PC-9 (cell line): ENCODE results near the gene GRIK3. TPM values are rescaled to one million over a fixed set of nuclear protein-coding genes. Genes with fewer than 3 reads are reported as not detected.

Experiments used
- BruUV-seq: library from RNA; stranded (reverse); fragments of 400-500 nt; replicated peaks from 2 replicates; lab custom pipeline; 2021; lab: Mats Ljungman, UMichigan
- CTCF ChIA-PET: fragments of 300-600 bp; sonication (Branson Sonifier 250); formaldehyde crosslinking; loops from one replicate; lab custom pipeline; 2022; ENCODE audit warnings: antibody characterized with exemption; lab: Charles Lee
- POLR2A ChIA-PET: fragments of 300-600 bp; sonication (Branson Sonifier 250); formaldehyde crosslinking; loops from one replicate; lab custom pipeline; 2022; ENCODE audit warnings: antibody characterized with exemption; ENCODE audit not compliant: unreplicated experiment; lab: Charles Lee
- DNase-seq, 2 experiments: peaks; one replicate each; pipeline versions ENCODE4 v3.0.0 to v3.0.0-alpha.2; 2015 to 2022; ENCODE audit warnings: mixed read lengths in 1 of 2
- H2AFZ ChIP-seq: fragments of 200-600 bp; sonication (generic); 2 replicates; pipeline ENCODE4 v1.8.1; 2017; ENCODE audit warnings: antibody characterized with exemption
- H3F3A ChIP-seq: fragments of 200-600 bp; sonication (generic); 2 replicates; pipeline ENCODE4 v1.8.1; 2017; ENCODE audit warnings: antibody characterized with exemption, mild to moderate bottlenecking, low read depth; ENCODE audit not compliant: insufficient read depth
- H3K27ac ChIP-seq: fragments of 200-600 bp; sonication (generic); 2 replicates; pipeline ENCODE4 v1.6.1; 2016; ENCODE audit warnings: mixed run types
- H3K27me3 ChIP-seq: fragments of 200-600 bp; sonication (generic); 2 replicates; pipeline ENCODE4 v1.6.1; 2016; ENCODE audit warnings: low read depth, mixed run types; ENCODE audit not compliant: insufficient read depth
- H3K36me3 ChIP-seq: fragments of 200-600 bp; sonication (generic); 2 replicates; pipeline ENCODE4 v1.6.1; 2016; ENCODE audit warnings: low read depth, mixed run types
- H3K4me1 ChIP-seq: fragments of 200-600 bp; sonication (generic); replicated peaks from 2 replicates; pipeline ENCODE4 v1.6.1; 2016; ENCODE audit warnings: mixed run types; ENCODE audit not compliant: insufficient read depth
- H3K4me2 ChIP-seq: fragments of 200-600 bp; sonication (generic); 2 replicates; pipeline ENCODE4 v1.6.1; 2017; ENCODE audit warnings: mixed run types
- H3K4me3 ChIP-seq: fragments of 200-600 bp; sonication (generic); 2 replicates; pipeline ENCODE4 v1.6.1; 2016; ENCODE audit warnings: mixed run types
- H3K79me2 ChIP-seq: fragments of 200-600 bp; sonication (generic); 2 replicates; pipeline ENCODE4 v1.6.1; 2017; ENCODE audit warnings: low read depth, mixed run types
- H3K9me2 ChIP-seq: fragments of 200-600 bp; sonication (generic); 2 replicates; pipeline ENCODE4 v1.8.1; 2017; ENCODE audit warnings: mild to moderate bottlenecking; ENCODE audit not compliant: insufficient read depth
- H3K9me3 ChIP-seq: fragments of 200-600 bp; sonication (generic); 2 replicates; pipeline ENCODE4 v1.8.1; 2016; ENCODE audit warnings: low read depth; ENCODE audit not compliant: insufficient read depth
- H4K20me1 ChIP-seq: fragments of 200-600 bp; sonication (generic); 2 replicates; pipeline ENCODE4 v1.8.1; 2017; ENCODE audit not compliant: insufficient read depth
- EZH2 ChIP-seq: fragments of 200-600 bp; sonication (generic); IDR thresholded peaks from 2 replicates; pipeline ENCODE4 v1.8.0; 2017; ENCODE audit warnings: antibody characterized with exemption, low read depth
- intact Hi-C: fragments of 100-400 bp; cut with micrococcal nuclease; formaldehyde crosslinking; loops from one replicate; pipeline ENCODE4 v1.10.0; 2022; ENCODE audit not compliant: unreplicated experiment
- total RNA-seq: library from RNA; stranded (reverse); gene quantifications from 2 replicates; pipeline ENCODE4 v1.2.3, GENCODE V29; 2021
- TF ChIP-seq, protein P1 (sequence below): fragments of 200-600 bp; sonication (generic); conservative IDR thresholded peaks from 2 replicates; pipeline ENCODE4 v1.6.1; 2017; ENCODE audit warnings: mixed run types, antibody characterized with exemption, mild to moderate bottlenecking, moderate library complexity

GRIK3 gene
- total RNA-seq, 1 experiment from 2014 or later, result not detected

- Histone ChIP-seq H3K9me2 (no peaks in the 10 kb centered on the region), H3K79me2 (no peaks in the 10 kb centered on the region), H3K9me3 (no peaks in the 10 kb centered on the region), H4K20me1 (no peaks in the 10 kb centered on the region), H2AFZ (no peak overlapping the region), H3K4me1 (no peaks in the 10 kb centered on the region), H3K27ac (no peak overlapping the region), H3K4me2 (no peak overlapping the region), H3K27me3 (peaks cover 64% of the 10 kb centered on the region), H3F3A (no peaks in the 10 kb centered on the region), H3K4me3 (no peak overlapping the region), H3K36me3 (no peaks in the 10 kb centered on the region)
- POLR2A ChIA-PET, result no interaction called here
- CTCF ChIA-PET, result no interaction called here
- TF ChIP-seq, protein P1, sequence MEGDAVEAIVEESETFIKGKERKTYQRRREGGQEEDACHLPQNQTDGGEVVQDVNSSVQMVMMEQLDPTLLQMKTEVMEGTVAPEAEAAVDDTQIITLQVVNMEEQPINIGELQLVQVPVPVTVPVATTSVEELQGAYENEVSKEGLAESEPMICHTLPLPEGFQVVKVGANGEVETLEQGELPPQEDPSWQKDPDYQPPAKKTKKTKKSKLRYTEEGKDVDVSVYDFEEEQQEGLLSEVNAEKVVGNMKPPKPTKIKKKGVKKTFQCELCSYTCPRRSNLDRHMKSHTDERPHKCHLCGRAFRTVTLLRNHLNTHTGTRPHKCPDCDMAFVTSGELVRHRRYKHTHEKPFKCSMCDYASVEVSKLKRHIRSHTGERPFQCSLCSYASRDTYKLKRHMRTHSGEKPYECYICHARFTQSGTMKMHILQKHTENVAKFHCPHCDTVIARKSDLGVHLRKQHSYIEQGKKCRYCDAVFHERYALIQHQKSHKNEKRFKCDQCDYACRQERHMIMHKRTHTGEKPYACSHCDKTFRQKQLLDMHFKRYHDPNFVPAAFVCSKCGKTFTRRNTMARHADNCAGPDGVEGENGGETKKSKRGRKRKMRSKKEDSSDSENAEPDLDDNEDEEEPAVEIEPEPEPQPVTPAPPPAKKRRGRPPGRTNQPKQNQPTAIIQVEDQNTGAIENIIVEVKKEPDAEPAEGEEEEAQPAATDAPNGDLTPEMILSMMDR, result no peak
- no peak for TF ChIP-seq EZH2
- intact Hi-C loops, result no loop called here
- DNase-seq, result no peak
- no TSS peak for BruUV-seq
Observed at GRCh38 chr1:36981126-36981525, 53.2 kb downstream of the GRIK3 start.

- DNase-seq, result no peak
- Histone ChIP-seq H3K4me3 (no peak overlapping the region), H3K9me2 (no peaks in the 10 kb centered on the region), H3K9me3 (no peaks in the 10 kb centered on the region), H3F3A (no peaks in the 10 kb centered on the region), H2AFZ (no peak overlapping the region), H3K36me3 (no peaks in the 10 kb centered on the region), H3K27me3 (peaks cover 51% of the 10 kb centered on the region), H3K4me2 (no peak overlapping the region), H3K4me1 (no peaks in the 10 kb centered on the region), H4K20me1 (no peaks in the 10 kb centered on the region), H3K79me2 (no peaks in the 10 kb centered on the region), H3K27ac (no peak overlapping the region)
- POLR2A ChIA-PET, result no interaction called here
- CTCF ChIA-PET, result no interaction called here
- intact Hi-C loops, result no loop called here
- TF ChIP-seq, protein P1, result no peak
- TF ChIP-seq EZH2, result no peak
- no TSS peak for BruUV-seq
Observed at GRCh38 chr1:36977731-36978406, 56.4 kb downstream of the GRIK3 start.

DNA sequence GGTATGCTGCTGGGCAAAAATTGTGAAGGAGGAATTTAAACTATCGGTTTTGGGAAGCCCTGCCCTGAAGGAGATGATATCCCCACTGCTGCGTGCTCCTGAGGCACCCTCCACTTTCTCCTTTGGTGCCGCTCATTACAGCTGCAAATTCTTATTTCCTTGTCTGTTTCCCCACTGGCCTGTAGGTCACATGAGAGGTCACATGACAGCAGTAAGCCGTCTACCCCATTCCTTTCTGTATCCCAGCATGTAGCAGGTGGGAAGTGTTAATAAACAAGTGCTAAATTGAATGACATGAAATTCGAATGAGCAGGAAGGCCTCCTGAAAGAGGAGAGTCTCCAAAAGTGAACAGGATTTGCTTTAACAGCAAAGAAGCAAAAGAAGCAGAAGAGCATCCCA, 58.7 kb downstream of the GRIK3 start:
- H3K27me3 ChIP-seq, result peaks cover 37% of the 10 kb centered on the region
- no peaks in the 10 kb centered on the region for H3K79me2 ChIP-seq
- ChIA-PET POLR2A (no interaction called here), CTCF (no interaction called here)
- H3K9me2 ChIP-seq, result no peaks in the 10 kb centered on the region
- no TSS peak for BruUV-seq
- no peaks in the 10 kb centered on the region for H3K9me3 ChIP-seq
- H3F3A ChIP-seq, result no peaks in the 10 kb centered on the region
- H2AFZ ChIP-seq, result no peak overlapping the region
- no peak overlapping the region for H3K4me3 ChIP-seq
- no peak overlapping the region for H3K4me2 ChIP-seq
- intact Hi-C loops, result no loop called here
- TF ChIP-seq EZH2, result no peak
- TF ChIP-seq, protein P1, result no peak
- H3K4me1 ChIP-seq, result no peaks in the 10 kb centered on the region
- H4K20me1 ChIP-seq, result no peaks in the 10 kb centered on the region
- no peak overlapping the region for H3K27ac ChIP-seq
- H3K36me3 ChIP-seq, result no peaks in the 10 kb centered on the region
- DNase-seq, result no peak
